Kidney capillary endothelial cell (primary cell): Measurements from ENCODE around the gene ABHD3.
"Not testable (repeated sequence)": the region's sequence is repeated elsewhere in the genome, so short reads cannot be mapped to it uniquely, and the experiment has no call there.

ENCODE experiments used
- DNase-seq: peaks from one replicate; pipeline ENCODE4 v3.0.0-alpha.2; 2018; ENCODE audit warnings: low spot score

The ABHD3 gene

GRCh38 chr18:21704603-21705364, at the start of gene ABHD3:
Gene ABHD3 (minus strand): TSS chr18:21704774. CDS start chr18:21704665, 109 bp downstream.
- DNase-seq = peak; percentile 80

- no peak for DNase-seq
Observed at GRCh38 chr18:21747764-21748693, 43.5 kb upstream of the ABHD3 start.

GRCh38 chr18:21747268-21747667, 42.7 kb upstream of the ABHD3 start:
- no peak for DNase-seq

- DNase-seq = no peak
Observed at GRCh38 chr18:21745231-21745630, 40.7 kb upstream of the ABHD3 start.

- DNase-seq = no peak
Observed at GRCh38 chr18:21743166-21743832, 38.7 kb upstream of the ABHD3 start.

GRCh38 chr18:21742315-21742687, 37.7 kb upstream of the ABHD3 start:
- DNase-seq = no peak

- no peak for DNase-seq
Observed at GRCh38 chr18:21741562-21742314, 37.2 kb upstream of the ABHD3 start.

GRCh38 chr18:21741312-21741561, 36.7 kb upstream of the ABHD3 start:
- peak; percentile 21 for DNase-seq

GRCh38 chr18:21740538-21741311, 36.2 kb upstream of the ABHD3 start, which contains the start of gene MIB1:
Gene MIB1 (plus strand): TSS chr18:21740792. CDS start chr18:21741584, 792 bp downstream.
- DNase-seq = peak; percentile 95

GRCh38 chr18:21739604-21740537, 35.3 kb upstream of the ABHD3 start:
- DNase-seq = no peak

- not testable (repeated sequence) for DNase-seq
Observed at GRCh38 chr18:21736926-21737325, 32.4 kb upstream of the ABHD3 start.

- peak; percentile 23 for DNase-seq
Observed at GRCh38 chr18:21735452-21736015, 31.0 kb upstream of the ABHD3 start.

- no peak for DNase-seq
Observed at GRCh38 chr18:21733011-21733410, 28.4 kb upstream of the ABHD3 start.

GRCh38 chr18:21727702-21728101, 23.1 kb upstream of the ABHD3 start:
- no peak for DNase-seq

- no peak for DNase-seq
Observed at GRCh38 chr18:21725201-21725600, 20.6 kb upstream of the ABHD3 start.

GRCh38 chr18:21722687-21723086, 18.1 kb upstream of the ABHD3 start:
- no peak for DNase-seq

GRCh38 chr18:21714474-21714873, 9.9 kb upstream of the ABHD3 start:
- DNase-seq = no peak

GRCh38 chr18:21707130-21707529, 2.6 kb upstream of the ABHD3 start:
- DNase-seq = not testable (repeated sequence)

GRCh38 chr18:21706386-21706865, 1.9 kb upstream of the ABHD3 start:
- DNase-seq = no peak
